HG03175 (cell line): ENCODE results near the gene PATL1.

Experiments used
- ATAC-seq: cut with Tn5 transposase; IDR thresholded peaks from one replicate; pipeline ENCODE4 v1.9.1; 2021; ENCODE audit warnings: mild to moderate bottlenecking, moderate library complexity; ENCODE audit not compliant: unreplicated experiment

PATL1 gene

DNA sequence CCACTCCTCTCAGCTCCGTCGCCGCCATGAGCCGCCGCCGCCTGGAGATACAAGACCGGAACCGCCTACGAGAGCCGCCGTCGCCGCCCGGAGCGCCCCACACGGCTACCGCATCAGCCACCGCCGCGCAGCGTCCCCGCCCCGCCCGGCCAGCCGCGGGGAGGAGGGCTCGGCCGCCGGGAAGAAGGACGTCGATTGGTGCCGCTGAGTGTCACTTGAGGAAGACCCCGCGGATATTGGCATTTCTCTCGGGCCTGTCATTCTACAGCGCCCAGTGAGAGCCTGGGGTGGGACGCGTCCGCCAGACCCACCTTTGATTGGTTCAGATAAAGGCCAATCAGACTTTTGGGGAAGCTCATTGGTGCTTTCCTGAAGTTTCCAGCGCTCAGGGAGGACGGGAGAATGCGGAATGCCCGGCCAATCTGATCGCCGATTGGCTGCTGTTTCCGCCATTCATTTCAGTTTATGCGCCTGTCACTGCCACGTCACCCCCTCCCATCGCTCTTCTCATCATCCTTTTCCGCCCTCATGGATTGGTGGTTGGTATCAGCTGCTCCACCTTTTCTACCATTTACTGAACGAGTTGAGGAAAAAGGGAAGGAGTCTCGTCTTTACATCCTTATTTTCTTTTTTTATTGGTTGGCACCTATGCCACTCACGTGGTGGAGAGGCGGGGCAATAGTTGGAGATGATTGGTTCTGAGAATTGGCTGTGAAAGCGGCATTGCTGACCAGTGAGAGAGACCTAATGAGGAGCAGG, 53.0 kb downstream of the PATL1 start, which contains the start of gene OSBP:
TSS of gene OSBP (minus strand) at position 138 of the 759 bp plus-strand sequence. CDS start at position 28, 110 bp downstream.
- ATAC-seq: peak; percentile 88

DNA sequence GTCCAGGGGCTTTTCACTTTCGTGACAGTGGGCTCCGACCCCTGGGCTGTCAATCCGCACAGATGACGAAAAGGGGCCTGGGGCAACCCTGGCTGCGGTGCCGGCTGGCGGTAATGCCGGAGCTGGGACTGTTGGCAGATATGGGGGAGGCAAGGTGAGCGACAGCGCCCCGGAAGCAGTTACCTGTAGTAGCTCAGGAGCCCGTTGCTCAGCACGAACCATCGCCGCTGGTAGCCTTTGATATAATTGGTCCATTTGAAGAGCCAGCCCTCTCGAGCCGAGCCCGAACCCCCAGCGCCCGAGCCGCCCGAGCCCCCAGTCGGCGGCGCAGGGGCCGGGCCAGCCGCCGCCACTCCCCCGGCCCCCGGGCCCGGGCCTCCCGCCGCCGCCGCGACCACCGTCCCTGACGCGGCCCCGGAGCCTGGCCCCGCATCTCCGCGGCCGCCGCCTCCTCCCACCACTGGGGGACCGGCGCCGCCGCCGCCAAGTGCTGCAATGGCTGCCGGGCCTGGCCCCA, 53.7 kb downstream of the PATL1 start:
- peak; percentile 18 for ATAC-seq

DNA sequence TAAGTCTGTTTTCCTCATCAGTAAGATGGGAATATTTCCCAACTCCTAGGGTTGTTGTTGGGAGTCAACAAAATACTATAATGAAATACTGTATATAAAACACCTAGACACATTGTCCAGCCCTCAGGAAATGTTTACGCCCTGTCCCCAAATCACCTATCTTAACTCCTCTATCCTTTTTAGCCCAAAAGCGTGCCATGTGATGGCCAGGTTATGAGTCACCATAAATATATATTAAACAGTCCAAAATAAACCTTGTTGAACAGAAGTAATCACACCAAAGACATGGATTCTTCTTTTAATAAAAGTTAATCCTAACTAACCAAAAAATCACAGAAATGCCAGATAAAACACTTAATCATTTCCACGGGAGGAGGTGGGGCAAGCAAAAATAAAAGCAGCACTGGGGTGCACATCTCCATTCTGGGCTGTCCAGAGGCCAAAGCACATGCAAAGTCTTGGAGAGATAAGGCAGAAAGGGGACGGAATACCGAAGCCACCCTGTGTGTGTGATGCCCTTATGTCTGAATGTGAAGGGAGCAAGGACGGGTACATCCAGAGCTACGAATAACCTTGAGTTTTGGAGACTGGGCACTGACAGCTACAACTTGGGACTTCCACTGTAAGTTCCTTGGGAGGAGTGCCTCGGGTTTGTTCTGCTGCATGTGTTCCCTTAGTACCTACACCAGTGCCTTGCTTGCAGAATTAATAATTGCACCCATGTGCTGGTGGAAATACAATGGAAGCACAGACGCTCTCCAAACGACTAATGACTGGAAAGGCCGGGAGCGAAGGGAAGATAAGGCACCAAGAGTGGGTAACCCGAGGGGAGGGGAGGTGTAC, 54.3 kb downstream of the PATL1 start:
- no peak for ATAC-seq

DNA sequence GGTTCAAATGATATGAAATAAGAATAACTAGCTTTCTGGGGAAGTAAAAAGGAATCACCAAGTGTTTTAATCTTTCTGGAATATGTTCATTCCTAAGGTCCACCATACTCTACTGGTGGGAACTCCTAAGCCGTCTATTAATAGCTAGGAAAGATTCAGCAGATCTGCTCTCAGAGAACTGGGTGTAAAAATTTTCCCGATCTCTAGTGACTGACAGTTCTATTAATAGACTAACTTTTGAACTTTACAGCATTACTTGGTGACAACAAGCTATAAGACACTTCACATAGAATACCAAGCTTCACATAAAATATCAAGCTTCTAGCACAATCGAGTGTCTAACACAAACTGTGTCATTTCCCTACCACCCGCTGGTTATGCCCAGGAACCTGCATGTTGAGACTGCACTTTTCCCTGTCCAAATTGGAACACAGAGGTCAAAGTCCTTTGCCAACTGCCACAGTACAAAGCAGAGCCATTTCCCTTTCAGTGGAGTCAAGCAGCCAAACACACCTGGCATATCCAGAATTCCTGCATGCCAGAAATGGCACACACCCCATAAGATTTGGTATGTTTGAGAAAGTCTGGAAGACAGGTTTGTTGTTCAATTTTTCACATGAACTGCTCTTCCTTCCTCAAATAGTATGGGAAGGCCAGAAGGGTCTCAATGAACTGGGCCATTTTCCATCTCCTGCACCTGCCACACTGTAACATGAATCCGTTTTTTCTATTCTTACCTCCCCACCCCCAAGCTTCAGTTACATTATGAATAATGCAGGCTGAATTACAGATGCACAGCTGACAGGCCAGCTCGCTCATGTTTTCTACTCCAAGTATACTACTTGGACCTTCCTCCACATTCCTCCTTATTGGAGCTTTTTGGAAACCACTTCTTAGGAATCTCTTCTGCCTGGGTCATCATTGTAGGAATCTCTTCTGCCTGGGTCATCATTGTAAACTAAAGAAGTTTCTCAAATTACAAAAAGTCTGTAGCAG, 57.0 kb downstream of the PATL1 start:
- ATAC-seq: no peak

DNA sequence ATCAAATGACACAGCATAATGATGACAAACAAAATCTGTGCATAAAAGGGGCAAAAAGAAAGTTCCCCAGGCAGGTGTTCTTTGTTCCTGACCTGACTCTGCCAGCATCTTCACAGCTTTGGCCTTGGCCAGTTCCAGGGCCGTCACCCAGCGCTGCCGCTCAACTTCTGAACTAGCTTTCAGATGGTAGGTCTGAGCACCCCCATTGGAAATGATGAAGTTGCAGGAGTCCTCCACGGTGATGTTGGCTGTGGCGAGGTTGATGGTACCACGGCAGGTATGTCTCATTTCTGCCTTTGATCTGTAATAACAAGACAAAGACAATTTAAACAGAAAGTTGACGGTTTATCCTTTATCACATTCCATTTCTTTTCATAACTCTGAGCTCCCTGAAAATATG, 58.5 kb downstream of the PATL1 start:
- no peak for ATAC-seq

DNA sequence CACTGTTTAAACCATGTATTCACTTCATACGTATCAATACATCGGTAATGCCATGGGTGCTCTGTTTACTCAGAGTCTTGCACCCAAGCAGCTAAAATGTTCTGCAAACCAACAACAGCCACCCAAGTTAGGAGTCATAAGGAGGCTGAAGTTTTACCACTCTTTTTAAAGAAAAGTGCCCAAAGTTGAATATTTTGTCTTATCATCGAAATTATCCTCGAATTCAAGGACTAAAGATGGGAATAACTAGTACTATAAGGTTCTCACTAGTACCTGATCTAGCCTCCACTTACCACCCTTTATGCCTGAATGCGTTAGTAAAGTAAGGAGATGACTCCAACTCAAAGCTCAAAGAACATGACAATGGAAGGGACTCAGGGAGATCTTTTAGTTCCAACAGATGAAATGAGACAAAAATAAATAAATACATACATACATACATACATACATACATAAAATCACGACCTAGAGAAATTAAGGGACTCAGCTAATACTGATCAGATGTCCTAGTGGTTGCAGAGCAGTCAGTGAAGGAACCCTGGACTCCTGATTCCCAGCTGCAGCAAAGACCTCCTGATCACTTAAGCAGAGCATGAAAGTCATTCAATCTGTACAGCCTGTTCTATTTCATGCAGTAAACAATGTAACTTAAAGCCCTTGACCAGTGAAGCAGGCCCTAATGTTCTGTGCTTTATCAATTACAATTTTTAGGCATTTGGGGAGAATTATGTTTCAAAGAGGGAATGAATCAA, 61.0 kb downstream of the PATL1 start:
- no peak for ATAC-seq

DNA sequence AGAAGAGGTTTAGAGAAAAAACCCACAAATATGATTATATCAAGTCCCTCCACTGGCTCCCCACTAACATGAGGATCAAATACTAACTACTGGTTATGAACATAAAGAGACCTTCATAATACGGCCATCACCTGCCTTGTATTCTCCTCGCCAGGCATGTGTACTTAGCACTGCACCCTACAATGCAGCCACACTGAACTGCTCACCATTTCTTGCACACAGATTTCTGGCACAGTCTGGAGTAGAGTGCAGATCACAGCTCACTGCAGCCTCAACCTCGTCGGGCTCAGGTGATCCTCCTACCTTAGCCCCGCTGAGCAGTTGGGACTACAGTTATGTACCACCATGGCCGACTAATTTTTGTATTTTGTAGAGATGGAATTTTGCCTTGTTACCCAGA, 66.4 kb downstream of the PATL1 start:
- ATAC-seq: no peak

DNA sequence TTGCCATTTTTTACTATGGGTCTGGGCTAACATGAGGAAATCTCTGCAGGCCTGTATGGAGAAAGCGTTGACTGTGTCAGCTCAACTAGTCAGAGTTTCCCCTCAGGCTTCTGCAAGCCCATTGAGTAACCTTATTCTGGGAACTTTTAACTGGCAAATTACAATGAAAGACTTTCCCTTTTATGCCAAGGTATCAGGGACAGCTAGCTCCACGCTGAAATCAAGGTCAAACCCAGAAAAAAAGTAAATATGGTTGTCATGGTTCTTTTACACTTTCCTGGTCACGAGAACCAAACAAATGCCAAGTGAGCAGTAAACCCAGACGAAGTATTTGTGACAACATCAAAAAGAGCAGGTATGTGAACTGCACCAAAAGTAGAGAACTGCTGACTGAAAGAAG, 67.0 kb downstream of the PATL1 start:
- no peak for ATAC-seq

DNA sequence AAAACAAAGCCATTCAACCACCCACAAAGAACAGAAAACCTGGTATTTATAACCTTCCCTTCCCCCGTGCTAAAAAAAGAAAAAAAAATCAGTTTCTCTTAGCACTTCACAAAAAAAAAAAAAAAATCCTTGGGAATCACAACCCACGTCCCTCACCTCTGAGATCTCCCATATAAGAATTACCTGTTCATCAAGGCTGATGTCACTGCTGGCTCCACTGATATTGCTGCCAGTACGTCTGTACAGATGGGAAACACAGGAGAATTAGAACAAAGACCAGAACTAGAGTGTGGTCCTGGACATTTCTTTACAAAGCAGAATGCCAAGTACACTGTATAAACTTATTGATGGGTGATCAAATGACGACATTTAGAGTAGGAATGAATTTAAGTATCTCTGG, 68.2 kb downstream of the PATL1 start:
- no peak for ATAC-seq

DNA sequence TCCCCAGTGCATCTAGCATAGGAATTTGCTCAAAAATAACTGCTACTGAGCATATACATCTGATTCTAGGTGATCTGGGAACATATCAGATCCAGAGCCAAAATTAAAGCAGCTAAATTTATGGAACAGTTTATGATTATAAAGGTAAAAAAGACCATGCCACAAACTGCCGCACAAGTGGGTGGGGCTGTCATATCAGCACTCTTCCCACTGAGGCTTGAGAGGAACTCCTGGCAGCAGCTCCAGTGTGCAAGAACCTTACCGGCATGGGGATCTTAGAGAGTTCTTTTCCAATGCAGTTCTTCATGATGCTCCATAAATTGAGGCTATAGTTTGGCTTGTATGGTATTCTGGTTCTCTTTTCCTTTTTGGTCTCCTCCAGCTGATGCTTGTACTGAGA, 68.6 kb downstream of the PATL1 start:
- no peak for ATAC-seq

DNA sequence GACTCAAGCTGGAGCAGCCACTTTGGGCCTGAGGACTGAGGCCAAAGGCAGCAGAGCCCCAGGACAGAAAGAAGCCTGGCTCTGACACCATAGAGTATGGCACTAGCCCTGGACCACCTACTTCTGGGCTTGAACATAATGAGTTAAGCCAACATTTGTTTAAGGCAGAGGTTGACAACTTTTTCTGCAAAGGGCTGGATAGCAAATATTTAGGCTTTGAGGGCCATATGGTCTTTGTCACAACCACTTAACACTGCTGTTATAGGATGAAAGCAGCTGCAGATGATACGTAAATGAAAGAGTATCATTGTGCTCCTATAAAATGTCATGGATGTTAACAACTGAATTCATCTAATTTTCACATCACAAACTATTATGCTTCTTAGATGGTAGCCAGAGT, 69.9 kb downstream of the PATL1 start:
- no peak for ATAC-seq
